ENCODE measurements around the gene FCN3. TPM values are rescaled to one million over a fixed set of nuclear protein-coding genes. Genes with fewer than 3 reads are reported as not detected.

Gene FCN3
- total RNA-seq, 2 donors from 2014 or later = not detected

GRCh38 chr1:27377760-27378495 lies 3.3 kb upstream of the FCN3 start:
- no peak overlapping the region for H3K27ac Mint-ChIP-seq
- H3K4me1 Mint-ChIP-seq = no peaks in the 10 kb centered on the region
- no peaks in the 10 kb centered on the region for H3K9me3 Mint-ChIP-seq
- no peaks in the 10 kb centered on the region for H3K36me3 Mint-ChIP-seq (ENCODE audit: low read depth)
- no peak overlapping the region for H3K4me3 Mint-ChIP-seq
- no peaks in the 10 kb centered on the region for H3K27me3 Mint-ChIP-seq
- no peak for ATAC-seq (replicated peaks)

- no peak for ATAC-seq (replicated peaks)
- Mint-ChIP-seq H3K4me3 (no peak overlapping the region), H3K9me3 (no peaks in the 10 kb centered on the region), H3K36me3 (ENCODE audit: low read depth) (no peaks in the 10 kb centered on the region), H3K27me3 (no peaks in the 10 kb centered on the region), H3K27ac (no peak overlapping the region), H3K4me1 (no peaks in the 10 kb centered on the region)
Observed at GRCh38 chr1:27372808-27373690, 1.6 kb downstream of the FCN3 start.

- Mint-ChIP-seq H3K27ac (no peak overlapping the region), H3K27me3 (no peaks in the 10 kb centered on the region), H3K4me3 (no peak overlapping the region), H3K4me1 (no peaks in the 10 kb centered on the region), H3K36me3 (ENCODE audit: low read depth) (no peaks in the 10 kb centered on the region), H3K9me3 (no peaks in the 10 kb centered on the region)
- no peak for ATAC-seq (replicated peaks)
Observed at GRCh38 chr1:27372022-27372807, 2.4 kb downstream of the FCN3 start.

- no peak for ATAC-seq (replicated peaks)
- Mint-ChIP-seq H3K4me3 (no peak overlapping the region), H3K27ac (no peak overlapping the region)
Observed at GRCh38 chr1:27368869-27369582, 5.6 kb downstream of the FCN3 start.

GRCh38 chr1:27367160-27367650 lies 7.4 kb downstream of the FCN3 start:
- no peak for ATAC-seq (replicated peaks)
- H3K27me3 Mint-ChIP-seq = no peaks in the 10 kb centered on the region
- peak overlapping the region; percentile 59 for H3K4me3 Mint-ChIP-seq
- H3K4me1 Mint-ChIP-seq = no peaks in the 10 kb centered on the region
- no peak overlapping the region for H3K27ac Mint-ChIP-seq
- H3K36me3 Mint-ChIP-seq (ENCODE audit: low read depth) = no peaks in the 10 kb centered on the region
- H3K9me3 Mint-ChIP-seq = no peaks in the 10 kb centered on the region

More at GRCh38 chr1:27368869-27369582, 5.6 kb downstream of the FCN3 start:
- Mint-ChIP-seq H3K27me3 (no peaks in the 10 kb centered on the region), H3K36me3 (ENCODE audit: low read depth) (no peaks in the 10 kb centered on the region), H3K4me1 (no peaks in the 10 kb centered on the region), H3K9me3 (no peaks in the 10 kb centered on the region)

- peak; percentile 54 for ATAC-seq (replicated peaks)
- peak within 1 kb of the TSS; percentile 87 for H3K27ac Mint-ChIP-seq
- no peaks in the 10 kb centered on the region for H3K27me3 Mint-ChIP-seq
- peak within 1 kb of the TSS; percentile 94 for H3K4me3 Mint-ChIP-seq
- no peaks in the 10 kb centered on the region for H3K9me3 Mint-ChIP-seq
- H3K4me1 Mint-ChIP-seq = no peaks in the 10 kb centered on the region
- H3K36me3 Mint-ChIP-seq (ENCODE audit: low read depth) = no peaks in the 10 kb centered on the region
Observed at GRCh38 chr1:27366411-27367159, 8.0 kb downstream of the FCN3 start, which contains the start of gene MAP3K6. Gene MAP3K6, minus strand, starts transcription at chr1:27366961. Its CDS starts 364 bp downstream, at chr1:27366597.

- H3K36me3 Mint-ChIP-seq (ENCODE audit: low read depth) = no peaks in the 10 kb centered on the region
- H3K27ac Mint-ChIP-seq = peak overlapping the region; percentile 87
- peak overlapping the region; percentile 94 for H3K4me3 Mint-ChIP-seq
- no peaks in the 10 kb centered on the region for H3K27me3 Mint-ChIP-seq
- no peaks in the 10 kb centered on the region for H3K9me3 Mint-ChIP-seq
- peak; percentile 76 for ATAC-seq (replicated peaks)
- no peaks in the 10 kb centered on the region for H3K4me1 Mint-ChIP-seq
Observed at GRCh38 chr1:27366113-27366410, 8.6 kb downstream of the FCN3 start.

GRCh38 chr1:27365372-27366112 lies 9.1 kb downstream of the FCN3 start:
- H3K27ac Mint-ChIP-seq = peak overlapping the region; percentile 87
- H3K4me1 Mint-ChIP-seq = no peaks in the 10 kb centered on the region
- H3K27me3 Mint-ChIP-seq = no peaks in the 10 kb centered on the region
- peak overlapping the region; percentile 94 for H3K4me3 Mint-ChIP-seq
- H3K9me3 Mint-ChIP-seq = no peaks in the 10 kb centered on the region
- ATAC-seq (replicated peaks) = peak; percentile 74
- no peaks in the 10 kb centered on the region for H3K36me3 Mint-ChIP-seq (ENCODE audit: low read depth)

GRCh38 chr1:27364696-27365371 lies 9.8 kb downstream of the FCN3 start:
- Mint-ChIP-seq H3K27ac (no peak overlapping the region), H3K27me3 (no peaks in the 10 kb centered on the region), H3K4me1 (peaks cover 4% of the 10 kb centered on the region), H3K4me3 (peak overlapping the region; percentile 94), H3K36me3 (ENCODE audit: low read depth) (no peaks in the 10 kb centered on the region), H3K9me3 (no peaks in the 10 kb centered on the region)
- ATAC-seq (replicated peaks) = no peak

GRCh38 chr1:27363766-27364695 lies 10.6 kb downstream of the FCN3 start:
- Mint-ChIP-seq H3K27ac (no peak overlapping the region), H3K36me3 (ENCODE audit: low read depth) (no peaks in the 10 kb centered on the region), H3K27me3 (no peaks in the 10 kb centered on the region), H3K4me3 (no peak overlapping the region), H3K9me3 (no peaks in the 10 kb centered on the region), H3K4me1 (peaks cover 7% of the 10 kb centered on the region)
- no peak for ATAC-seq (replicated peaks)

GRCh38 chr1:27361553-27361952 lies 13.1 kb downstream of the FCN3 start:
- Mint-ChIP-seq H3K9me3 (no peaks in the 10 kb centered on the region), H3K4me3 (no peak overlapping the region), H3K36me3 (ENCODE audit: low read depth) (no peaks in the 10 kb centered on the region), H3K27me3 (no peaks in the 10 kb centered on the region), H3K27ac (no peak overlapping the region), H3K4me1 (peaks cover 7% of the 10 kb centered on the region)
- ATAC-seq (replicated peaks) = no peak

GRCh38 chr1:27361044-27361402 lies 13.6 kb downstream of the FCN3 start:
- Mint-ChIP-seq H3K9me3 (no peaks in the 10 kb centered on the region), H3K36me3 (ENCODE audit: low read depth) (no peaks in the 10 kb centered on the region), H3K27ac (no peak overlapping the region), H3K4me3 (peak overlapping the region; percentile 73), H3K27me3 (no peaks in the 10 kb centered on the region), H3K4me1 (peaks cover 7% of the 10 kb centered on the region)
- no peak for ATAC-seq (replicated peaks)

All from activated T-helper 17 cell treated with anti-CD3 and anti-CD28 coated beads, Interleukin-2, amount 50 U/mL, for 72 hours (primary cell).